ENCODE data around the gene PRR16.
"Not testable (repeated sequence)": the region's sequence is repeated elsewhere in the genome, so short reads cannot be mapped to it uniquely, and the experiment has no call there.

PRR16 gene

DNA sequence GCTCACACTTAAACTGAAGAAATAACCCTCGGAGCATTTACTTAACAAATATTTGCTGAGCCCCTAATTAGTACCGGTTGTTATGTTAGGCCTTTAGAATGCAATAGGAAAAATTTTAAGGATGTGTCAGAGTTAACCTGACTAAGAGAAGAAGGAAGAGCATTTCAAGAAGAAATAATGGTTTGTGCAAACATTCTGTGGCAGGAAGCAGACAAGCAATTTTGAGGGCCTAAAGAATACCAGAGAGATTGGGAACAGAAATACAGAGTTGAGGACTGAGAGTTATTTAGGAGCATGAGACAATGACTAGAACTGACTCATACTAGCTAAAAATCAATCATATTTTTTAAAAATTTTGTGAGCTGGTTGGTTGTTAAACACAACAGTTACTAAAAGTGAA, 218.8 kb downstream of the PRR16 start:
- DNase-seq: no peak

GRCh38 chr5:120683580-120683979, 219.5 kb downstream of the PRR16 start:
- no peak for DNase-seq

DNA sequence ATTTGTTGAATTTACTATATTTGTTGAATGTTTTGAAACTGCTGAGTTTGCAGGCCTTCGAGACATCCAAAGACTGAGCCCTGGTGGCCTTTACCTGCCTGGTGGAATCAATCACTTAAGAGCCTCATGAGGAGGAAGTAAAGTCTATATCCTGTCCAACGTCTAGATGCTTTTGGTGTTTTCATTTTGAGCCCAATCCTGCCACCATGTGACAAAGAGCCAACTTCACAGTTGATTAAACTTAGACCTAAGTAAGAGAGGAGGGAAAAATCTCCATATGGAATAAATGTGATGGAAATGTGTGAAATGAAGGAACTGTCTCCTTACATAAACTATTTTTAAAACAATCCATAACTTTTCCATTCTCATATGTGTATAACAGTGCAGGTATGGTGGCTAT, 220.1 kb downstream of the PRR16 start:
- DNase-seq: no peak

DNA sequence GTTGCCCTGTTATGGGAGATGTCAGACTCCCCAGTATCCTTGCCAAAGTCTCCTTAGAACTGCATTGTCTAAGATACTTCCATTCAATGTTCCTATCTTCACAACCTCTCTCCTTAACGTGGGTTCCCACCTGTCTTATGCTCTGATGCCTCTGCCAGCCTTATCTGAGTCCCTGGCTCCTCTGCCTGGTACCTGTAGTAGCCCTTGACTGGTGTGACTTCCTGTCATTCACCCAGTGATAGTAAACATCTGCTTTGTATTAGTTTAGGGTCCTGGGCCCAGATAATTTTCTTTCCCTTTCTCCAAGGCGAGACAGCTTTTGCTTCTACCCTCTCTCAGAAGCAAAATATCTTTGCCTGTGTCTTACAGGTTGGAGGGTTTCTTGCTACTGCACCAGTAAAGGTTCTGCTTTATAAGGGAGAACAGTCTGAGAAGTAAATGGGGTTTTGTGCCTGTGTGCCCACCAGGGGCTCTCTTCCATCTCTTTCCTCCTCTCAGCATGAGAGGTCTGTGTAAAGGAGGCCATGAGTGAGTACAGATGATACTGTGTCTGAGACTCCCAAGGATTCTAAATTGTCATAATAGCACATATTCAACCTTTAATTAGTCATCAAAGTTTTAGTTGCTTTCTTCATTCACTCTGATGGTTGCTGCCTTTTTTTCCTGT, 220.8 kb downstream of the PRR16 start:
- DNase-seq: no peak

DNA sequence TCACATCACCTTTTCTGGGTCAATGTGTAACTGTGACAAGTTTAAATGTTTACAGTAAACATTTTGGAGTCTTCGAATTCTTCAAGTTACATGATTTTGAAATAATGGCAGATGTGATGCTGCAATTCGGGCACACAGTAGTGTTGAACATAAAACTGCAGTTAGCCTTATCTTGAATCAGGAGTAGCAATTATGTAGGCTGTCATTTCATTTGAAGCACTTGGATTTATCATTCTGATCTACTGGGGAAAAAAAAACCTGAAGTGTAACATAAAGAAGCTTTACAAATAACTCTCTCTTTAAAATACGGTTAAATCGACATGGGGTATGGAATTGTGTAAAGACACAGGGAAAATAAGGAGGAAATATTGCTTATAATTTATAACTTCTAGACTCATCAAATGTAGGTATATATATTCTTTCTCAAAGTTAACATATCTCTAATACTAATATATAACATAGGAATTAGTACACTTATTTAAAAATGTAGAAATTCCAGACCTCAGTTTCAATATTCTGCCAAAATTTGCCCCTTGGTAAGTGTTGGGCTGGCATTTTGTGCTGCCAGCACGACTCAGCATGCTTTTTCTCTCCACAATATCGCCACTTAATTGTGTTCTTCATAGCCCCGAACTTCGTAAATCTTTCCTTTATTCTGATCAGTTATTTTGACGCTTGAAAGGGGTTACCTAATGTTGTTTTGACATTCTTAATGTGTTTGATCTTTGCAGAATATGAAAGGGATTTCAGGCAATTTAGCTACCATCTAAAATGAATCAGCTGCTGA, 226.7 kb downstream of the PRR16 start:
- DNase-seq: no peak

- DNase-seq: no peak
These were observed 228.2 kb downstream of the PRR16 start for GRCh38 chr5:120692325-120692724.

DNA sequence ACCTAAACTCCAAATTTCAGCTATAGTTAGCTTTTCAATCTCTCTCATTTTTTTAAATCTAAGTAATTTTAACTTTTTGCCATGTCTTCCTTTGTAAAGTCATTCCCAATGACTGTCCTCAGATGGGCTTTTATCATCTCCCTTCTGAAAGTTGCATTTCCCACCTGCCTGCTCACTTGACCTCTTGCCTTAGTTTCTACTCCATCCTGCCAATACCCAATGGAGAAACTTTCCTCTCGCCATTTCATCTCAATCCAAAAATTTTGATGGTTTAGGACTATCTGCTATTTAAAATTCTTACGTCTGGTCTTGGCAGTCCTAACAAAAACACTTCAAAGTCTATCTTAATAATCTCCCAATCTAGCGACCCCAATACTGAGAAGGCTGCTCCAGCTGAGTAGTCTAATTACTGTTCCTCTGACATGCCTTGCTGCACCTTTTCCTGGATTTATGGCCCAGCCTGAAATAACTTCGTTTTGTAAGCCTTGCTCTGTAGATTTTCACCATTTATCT, 231.3 kb downstream of the PRR16 start:
- DNase-seq: no peak

DNA sequence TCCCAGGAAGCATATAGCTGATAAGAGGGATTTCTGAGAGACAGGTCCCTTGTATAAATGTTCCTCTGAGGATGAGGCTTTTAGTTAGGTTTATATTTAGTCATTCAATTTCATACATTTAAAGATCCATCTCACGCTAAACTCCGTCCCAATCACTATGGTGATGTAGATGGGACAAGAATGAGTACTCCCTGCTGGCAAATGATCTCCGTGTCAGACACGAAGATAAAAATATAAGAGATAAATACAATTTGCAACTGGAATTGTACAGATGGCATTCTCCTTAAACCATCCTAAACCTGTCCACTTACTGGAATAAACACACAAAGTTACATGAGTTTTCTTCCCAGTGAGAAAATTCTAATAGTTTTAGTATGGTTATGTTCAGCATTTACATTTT, 233.0 kb downstream of the PRR16 start:
- DNase-seq: no peak

DNA sequence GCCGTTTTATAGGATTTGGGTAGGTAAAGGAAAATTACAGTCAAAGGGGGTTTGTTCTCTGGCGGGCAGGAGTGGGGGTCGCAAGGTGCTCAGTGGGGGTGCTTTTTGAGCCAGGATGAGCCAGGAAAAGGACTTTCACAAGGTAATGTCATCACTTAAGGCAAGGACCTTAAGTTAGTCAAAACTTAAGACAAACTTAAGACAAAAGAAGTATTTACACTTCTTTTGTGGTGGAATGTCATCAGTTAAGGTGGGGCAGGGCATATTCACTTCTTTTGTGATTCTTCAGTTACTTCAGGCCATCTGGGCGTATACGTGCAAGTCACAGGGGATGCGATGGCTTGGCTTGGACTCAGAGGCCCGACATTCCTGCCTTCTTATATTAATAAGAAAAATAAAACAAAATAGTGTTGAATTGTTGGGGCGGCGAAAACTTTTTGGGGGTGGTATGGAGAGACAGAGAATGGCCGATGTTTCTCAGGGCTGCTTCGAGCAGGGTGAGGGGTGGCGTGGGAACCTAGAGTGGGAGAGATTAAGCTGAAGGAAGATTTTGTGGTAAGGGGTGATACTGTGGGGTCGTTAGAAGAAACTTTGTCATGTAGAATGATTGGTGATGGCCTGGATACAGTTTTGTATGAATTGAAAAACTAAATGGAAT, 233.7 kb downstream of the PRR16 start:
- DNase-seq: not testable (repeated sequence)

- not testable (repeated sequence) for DNase-seq
These were observed 236.6 kb downstream of the PRR16 start for GRCh38 chr5:120700653-120701052.

DNA sequence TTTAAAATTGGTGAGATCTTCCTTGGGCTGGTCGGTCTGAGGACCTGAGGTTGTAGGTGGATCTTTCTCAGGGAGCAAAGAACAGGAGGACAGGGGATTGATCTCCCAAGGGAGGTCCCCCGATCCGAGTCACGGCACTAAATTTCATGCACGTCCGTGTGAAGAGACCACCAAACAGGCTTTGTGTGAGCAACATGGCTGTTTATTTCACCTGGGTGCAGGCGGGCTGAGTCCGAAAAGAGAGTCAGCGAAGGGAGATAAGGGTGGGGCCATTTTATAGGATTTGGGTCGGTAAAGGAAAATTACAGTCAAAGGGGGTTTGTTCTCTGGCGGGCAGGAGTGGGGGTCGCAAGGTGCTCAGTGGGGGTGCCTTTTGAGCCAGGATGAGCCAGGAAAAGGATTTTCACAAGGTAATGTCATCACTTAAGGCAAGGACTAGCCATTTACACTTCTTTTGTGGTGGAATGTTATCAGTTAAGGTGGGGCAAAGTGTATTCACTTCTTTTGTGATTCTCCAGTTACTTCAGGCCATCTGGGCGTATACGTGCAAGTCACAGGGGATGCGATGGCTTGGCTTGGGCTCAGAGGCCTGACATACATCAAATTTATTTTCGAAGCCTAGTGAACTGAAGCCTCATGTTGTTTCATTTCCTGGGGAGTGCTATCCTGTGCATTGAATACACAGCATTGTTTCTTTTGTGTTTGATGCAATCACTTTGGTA, 238.9 kb downstream of the PRR16 start:
- not testable (repeated sequence) for DNase-seq

- DNase-seq: no peak
These were observed 240.0 kb downstream of the PRR16 start for GRCh38 chr5:120703918-120704587.

- DNase-seq: no peak
These were observed 242.8 kb downstream of the PRR16 start for GRCh38 chr5:120706877-120707276.

DNA sequence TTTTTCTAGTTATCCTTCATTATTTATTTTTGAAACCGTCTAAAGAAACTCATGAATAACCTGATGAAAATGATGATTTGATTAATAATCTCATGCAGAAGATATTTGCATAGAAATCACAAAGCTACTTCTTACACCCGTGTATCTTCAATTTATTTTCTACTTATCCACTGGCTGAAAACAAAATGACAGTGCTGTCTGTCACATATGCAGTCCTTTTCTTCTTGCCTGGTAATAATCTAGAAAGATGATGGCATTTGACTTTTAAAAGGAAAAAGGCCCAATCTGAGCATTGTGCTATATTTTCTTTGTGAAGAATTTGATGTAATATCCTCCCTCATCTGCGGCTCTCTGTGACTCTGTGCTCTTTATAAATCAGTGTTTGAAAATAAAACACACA, 253.3 kb downstream of the PRR16 start:
- DNase-seq: no peak

GRCh38 chr5:120730214-120730613, 266.1 kb downstream of the PRR16 start:
- DNase-seq: no peak

DNA sequence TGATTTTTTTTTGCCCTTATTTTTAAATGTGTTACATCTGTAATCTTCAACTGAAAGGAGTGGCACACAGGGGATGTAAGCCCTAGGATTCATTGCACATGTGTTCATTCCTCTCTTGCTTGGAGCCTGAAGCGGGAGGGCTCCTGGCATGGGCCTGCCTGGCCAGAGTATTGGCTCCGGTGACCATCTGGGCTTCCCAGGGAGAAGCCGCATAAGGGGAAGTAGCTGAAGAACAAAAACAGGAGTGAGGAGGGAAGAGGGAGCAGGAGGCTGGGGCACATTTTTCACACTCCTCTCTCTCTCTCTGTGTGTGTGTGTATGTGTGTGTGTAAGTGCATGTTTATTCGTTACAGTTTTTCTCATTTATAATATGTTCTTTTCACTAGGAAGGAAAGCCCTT, 269.9 kb downstream of the PRR16 start:
- DNase-seq: no peak

- DNase-seq: no peak
These were observed 271.0 kb downstream of the PRR16 start for GRCh38 chr5:120735076-120735475.
